Astrocyte (in vitro differentiated cells and primary cell): ENCODE results near the gene NELFB. TPM values are rescaled to one million over a fixed set of nuclear protein-coding genes. Genes with fewer than 3 reads are reported as not detected.

ENCODE experiments used
- DNase-seq: peaks from one replicate; pipeline ENCODE4 v3.0.0-alpha.2; 2010; ENCODE audit warnings: low read depth
- FAIRE-seq: peaks from 2 replicates; lab custom pipeline; 2011; peaks lifted over from hg19 to GRCh38; lab: Jason Lieb, UNC
- H2AFZ ChIP-seq: 2 replicates; pipeline ENCODE4 v1.6.0; 2012; ENCODE audit warnings: low read depth, low read length, inconsistent platforms
- H3K27ac ChIP-seq: 2 replicates; pipeline ENCODE4 v1.5.1; 2011; ENCODE audit warnings: low read depth, low read length, inconsistent platforms
- H3K27me3 ChIP-seq: 2 replicates; pipeline ENCODE4 v1.6.0; 2011; ENCODE audit warnings: low read length, inconsistent platforms; ENCODE audit not compliant: insufficient read depth
- H3K36me3 ChIP-seq: 2 replicates; pipeline ENCODE4 v1.5.1; 2011; ENCODE audit warnings: low read length, inconsistent platforms; ENCODE audit not compliant: insufficient read depth
- H3K4me1 ChIP-seq: 2 replicates; pipeline ENCODE4 v1.5.1; 2011; ENCODE audit warnings: low read length, inconsistent platforms; ENCODE audit not compliant: insufficient read depth
- H3K4me2 ChIP-seq: 2 replicates; pipeline ENCODE4 v1.6.0; 2012; ENCODE audit warnings: low read length, inconsistent platforms
- H3K4me3 ChIP-seq: 2 replicates; pipeline ENCODE4 v1.5.1; 2011; ENCODE audit warnings: low read depth, mild to moderate bottlenecking, low read length, inconsistent platforms; ENCODE audit not compliant: insufficient read depth
- H3K79me2 ChIP-seq: 2 replicates; pipeline ENCODE4 v1.6.0; 2012; ENCODE audit warnings: mild to moderate bottlenecking, low read length, inconsistent platforms; ENCODE audit not compliant: insufficient read depth
- H3K9ac ChIP-seq: 2 replicates; pipeline ENCODE4 v1.6.0; 2012; ENCODE audit warnings: mild to moderate bottlenecking, low read length, inconsistent platforms
- H3K9me3 ChIP-seq: 2 replicates; pipeline ENCODE4 v1.5.1; 2012; ENCODE audit warnings: low read depth, mild to moderate bottlenecking, low read length, inconsistent platforms; ENCODE audit not compliant: insufficient read depth
- H4K20me1 ChIP-seq: 2 replicates; pipeline ENCODE4 v1.6.0; 2012; ENCODE audit warnings: low read length, inconsistent platforms; ENCODE audit not compliant: insufficient read depth
- H3K27ac Mint-ChIP-seq: one replicate; pipeline ENCODE4 v1.8.0; 2021; ENCODE audit warnings: mild to moderate bottlenecking, mixed read lengths; ENCODE audit not compliant: unreplicated experiment
- H3K27me3 Mint-ChIP-seq: one replicate; pipeline ENCODE4 v1.8.0; 2021; ENCODE audit warnings: low read depth, mixed read lengths; ENCODE audit not compliant: unreplicated experiment
- H3K36me3 Mint-ChIP-seq: one replicate; pipeline ENCODE4 v1.8.0; 2021; ENCODE audit warnings: low read depth, mixed read lengths; ENCODE audit not compliant: unreplicated experiment
- H3K4me1 Mint-ChIP-seq: one replicate; pipeline ENCODE4 v1.8.0; 2021; ENCODE audit warnings: low read depth, mixed read lengths; ENCODE audit not compliant: unreplicated experiment
- H3K4me3 Mint-ChIP-seq: one replicate; pipeline ENCODE4 v1.8.0; 2021; ENCODE audit warnings: mild to moderate bottlenecking, moderate library complexity, mixed read lengths; ENCODE audit not compliant: unreplicated experiment
- H3K9me3 Mint-ChIP-seq: one replicate; pipeline ENCODE4 v1.8.0; 2021; ENCODE audit warnings: mild to moderate bottlenecking, mixed read lengths; ENCODE audit not compliant: unreplicated experiment
- CTCF ChIP-seq: IDR thresholded peaks from 2 replicates; pipeline ENCODE4 v1.5.1; 2011; ENCODE audit warnings: low read depth, mild to moderate bottlenecking, inconsistent platforms, low read length, moderate library complexity; ENCODE audit not compliant: insufficient read depth
- EZH2 ChIP-seq: IDR thresholded peaks from 2 replicates; pipeline ENCODE4 v1.6.1; 2012; ENCODE audit warnings: mild to moderate bottlenecking, low read length, inconsistent platforms; ENCODE audit not compliant: insufficient read depth
- total RNA-seq: library from RNA; stranded (reverse); gene quantifications from 2 replicates; pipeline ENCODE4 v1.2.1, GENCODE V29; 2021

NELFB gene
- total RNA-seq, 1 donor from 2014 or later: 48.9 TPM

- Histone ChIP-seq H3K4me1 (peaks cover 20% of the 10 kb centered on the region), H2AFZ (no peak overlapping the region), H4K20me1 (peaks cover 45% of the 10 kb centered on the region), H3K27me3 (no peaks in the 10 kb centered on the region), H3K36me3 (no peaks in the 10 kb centered on the region), H3K4me3 (no peak overlapping the region), H3K4me2 (no peak overlapping the region), H3K27ac (no peak overlapping the region), H3K9ac (no peak overlapping the region), H3K79me2 (peaks cover 24% of the 10 kb centered on the region), H3K9me3 (no peaks in the 10 kb centered on the region)
- peaks cover 4% of the 10 kb centered on the region for H3K4me1 Mint-ChIP-seq
- no peak overlapping the region for H3K27ac Mint-ChIP-seq
- DNase-seq: no peak
- TF ChIP-seq EZH2 (no peak), CTCF (no peak)
- FAIRE-seq: no peak
- H3K9me3 Mint-ChIP-seq: no peaks in the 10 kb centered on the region
- peak overlapping the region; percentile 61 for H3K4me3 Mint-ChIP-seq
- no peaks in the 10 kb centered on the region for H3K27me3 Mint-ChIP-seq
- peaks cover 3% of the 10 kb centered on the region for H3K36me3 Mint-ChIP-seq
Observed at GRCh38 chr9:137275203-137275587, 20.1 kb downstream of the NELFB start.

DNA sequence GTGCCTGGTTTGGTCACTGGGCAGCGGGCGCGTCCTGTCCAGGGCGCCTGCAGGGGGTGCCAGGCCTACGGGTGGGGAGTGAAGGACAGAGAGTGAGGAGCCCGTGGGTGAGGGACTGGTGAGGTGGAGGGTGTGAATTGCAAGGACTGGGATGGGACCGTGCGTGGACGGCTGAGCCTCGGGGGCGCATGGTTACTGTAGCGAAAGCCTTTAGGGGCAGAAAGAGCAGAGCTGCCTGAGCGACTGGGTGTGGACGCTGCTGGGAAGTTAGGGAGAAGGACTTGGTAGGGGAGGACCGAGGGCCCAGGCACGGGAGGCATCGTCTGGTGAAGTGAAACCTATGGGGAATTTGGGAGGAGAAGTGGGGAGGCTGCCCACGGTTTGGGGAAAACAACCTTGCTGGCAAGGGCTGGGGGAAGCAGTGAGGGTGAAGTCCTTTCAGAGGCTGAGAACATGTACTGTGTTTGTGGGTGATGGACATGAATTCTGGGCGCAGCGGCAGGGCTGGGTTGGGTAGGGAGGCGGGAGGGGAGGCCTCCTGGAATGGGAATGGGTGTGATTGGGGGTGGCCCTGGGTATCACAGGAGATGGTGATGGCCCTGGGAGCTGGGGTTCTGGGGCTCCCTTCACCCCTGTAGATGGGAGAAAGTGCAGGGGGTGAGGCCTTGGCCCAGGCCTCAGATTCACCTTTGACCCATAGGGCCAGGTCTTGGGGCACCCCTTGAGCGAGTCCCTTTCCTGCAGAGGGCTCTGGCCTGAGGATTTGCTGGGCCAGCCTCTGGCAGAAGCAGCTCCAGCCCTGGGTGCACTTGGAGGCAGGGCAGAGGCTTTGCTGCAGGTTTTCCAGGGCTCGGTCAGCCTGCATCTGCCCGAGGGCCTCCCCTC is 20.7 kb downstream of the NELFB start:
- peak overlapping the region; percentile 61 for H3K4me3 Mint-ChIP-seq
- peaks cover 51% of the 10 kb centered on the region for H4K20me1 ChIP-seq
- H3K36me3 Mint-ChIP-seq: peaks cover 3% of the 10 kb centered on the region
- no peaks in the 10 kb centered on the region for H3K9me3 Mint-ChIP-seq
- H3K36me3 ChIP-seq: no peaks in the 10 kb centered on the region
- no peak overlapping the region for H2AFZ ChIP-seq
- H3K27me3 ChIP-seq: no peaks in the 10 kb centered on the region
- DNase-seq (no peak), FAIRE-seq (no peak)
- H3K4me1 ChIP-seq: peaks cover 26% of the 10 kb centered on the region
- peak overlapping the region; percentile 12 for H3K27ac Mint-ChIP-seq
- no peak overlapping the region for H3K4me2 ChIP-seq
- H3K4me3 ChIP-seq: no peak overlapping the region
- H3K4me1 Mint-ChIP-seq: peaks cover 4% of the 10 kb centered on the region
- peaks cover 28% of the 10 kb centered on the region for H3K79me2 ChIP-seq
- TF ChIP-seq CTCF (no peak), EZH2 (no peak)
- no peak overlapping the region for H3K9ac ChIP-seq
- H3K27me3 Mint-ChIP-seq: no peaks in the 10 kb centered on the region
- H3K9me3 ChIP-seq: no peaks in the 10 kb centered on the region
- no peak overlapping the region for H3K27ac ChIP-seq
